HG03469 (cell line): ENCODE data around the gene LRP1-AS.

ENCODE experiments used
- ATAC-seq: cut with Tn5 transposase; IDR thresholded peaks from one replicate; pipeline ENCODE4 v1.9.1; 2021; ENCODE audit warnings: mild to moderate bottlenecking, moderate library complexity, moderate number of reproducible peaks; ENCODE audit not compliant: unreplicated experiment

Gene LRP1-AS

DNA sequence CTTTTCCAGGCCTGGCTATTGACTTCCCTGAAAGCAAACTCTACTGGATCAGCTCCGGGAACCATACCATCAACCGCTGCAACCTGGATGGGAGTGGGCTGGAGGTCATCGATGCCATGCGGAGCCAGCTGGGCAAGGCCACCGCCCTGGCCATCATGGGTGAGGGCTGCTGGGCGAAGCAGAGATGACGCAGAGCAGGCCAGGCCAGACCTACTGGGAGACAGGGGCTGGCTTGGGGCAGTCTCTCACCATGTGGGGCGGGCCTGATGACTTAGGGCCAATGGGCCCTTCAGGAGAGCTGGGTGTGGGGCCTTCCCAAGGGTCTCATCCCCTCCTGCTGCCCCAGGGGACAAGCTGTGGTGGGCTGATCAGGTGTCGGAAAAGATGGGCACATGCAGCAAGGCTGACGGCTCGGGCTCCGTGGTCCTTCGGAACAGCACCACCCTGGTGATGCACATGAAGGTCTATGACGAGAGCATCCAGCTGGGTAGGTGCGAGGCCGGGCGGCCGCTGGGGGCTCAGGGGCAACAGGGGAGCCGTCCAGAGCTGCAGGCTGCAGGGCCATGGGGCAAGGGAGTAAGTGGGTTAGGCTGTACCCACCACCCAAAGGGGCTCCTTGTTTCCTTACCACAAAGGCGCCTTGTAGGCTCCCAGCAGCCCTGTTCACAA is 33.0 kb upstream of the LRP1-AS start:
- ATAC-seq = no peak

DNA sequence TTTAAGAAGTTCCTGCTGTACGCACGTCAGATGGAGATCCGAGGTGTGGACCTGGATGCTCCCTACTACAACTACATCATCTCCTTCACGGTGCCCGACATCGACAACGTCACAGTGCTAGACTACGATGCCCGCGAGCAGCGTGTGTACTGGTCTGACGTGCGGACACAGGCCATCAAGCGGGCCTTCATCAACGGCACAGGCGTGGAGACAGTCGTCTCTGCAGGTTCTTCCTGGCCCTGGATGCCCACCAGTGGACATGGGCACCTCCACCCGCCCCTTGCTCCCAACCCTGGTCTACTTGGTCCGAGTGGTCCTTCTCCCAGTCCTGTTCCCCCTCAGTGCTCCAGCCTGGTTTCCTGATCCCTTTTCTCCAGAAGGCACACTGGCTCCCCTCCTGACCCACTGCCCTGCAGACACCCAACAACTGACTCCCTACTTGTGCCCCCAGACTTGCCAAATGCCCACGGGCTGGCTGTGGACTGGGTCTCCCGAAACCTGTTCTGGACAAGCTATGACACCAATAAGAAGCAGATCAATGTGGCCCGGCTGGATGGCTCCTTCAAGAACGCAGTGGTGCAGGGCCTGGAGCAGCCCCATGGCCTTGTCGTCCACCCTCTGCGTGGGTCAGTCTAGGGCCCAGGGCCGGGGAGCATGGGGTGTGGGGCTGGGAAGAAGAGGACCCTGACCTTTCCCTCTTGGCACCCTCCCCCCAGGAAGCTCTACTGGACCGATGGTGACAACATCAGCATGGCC is 32.1 kb upstream of the LRP1-AS start:
- no peak for ATAC-seq

DNA sequence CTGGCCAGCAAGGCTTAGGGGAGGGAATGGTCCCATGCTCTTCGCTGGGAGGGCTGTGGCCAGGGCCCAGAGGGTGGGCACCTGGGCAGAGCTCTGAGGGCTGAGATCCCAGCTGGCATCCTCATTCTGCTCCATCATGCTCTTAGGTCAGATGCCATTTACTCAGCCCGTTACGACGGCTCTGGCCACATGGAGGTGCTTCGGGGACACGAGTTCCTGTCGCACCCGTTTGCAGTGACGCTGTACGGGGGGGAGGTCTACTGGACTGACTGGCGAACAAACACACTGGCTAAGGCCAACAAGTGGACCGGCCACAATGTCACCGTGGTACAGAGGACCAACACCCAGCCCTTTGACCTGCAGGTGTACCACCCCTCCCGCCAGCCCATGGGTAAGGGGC is 30.8 kb upstream of the LRP1-AS start:
- ATAC-seq = no peak

DNA sequence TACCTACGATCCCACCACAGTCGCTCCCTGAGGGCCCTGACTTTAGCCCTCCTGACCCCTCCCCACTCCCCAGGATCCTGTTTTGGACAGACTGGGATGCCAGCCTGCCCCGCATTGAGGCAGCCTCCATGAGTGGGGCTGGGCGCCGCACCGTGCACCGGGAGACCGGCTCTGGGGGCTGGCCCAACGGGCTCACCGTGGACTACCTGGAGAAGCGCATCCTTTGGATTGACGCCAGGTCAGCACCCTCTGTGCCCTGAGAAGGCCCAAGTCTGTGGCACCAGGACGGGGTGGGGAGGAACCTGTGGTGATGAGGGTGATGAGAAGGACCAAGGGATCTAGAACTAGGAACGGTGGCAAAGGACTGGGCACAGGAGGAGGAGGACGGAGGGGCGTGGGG is 29.9 kb upstream of the LRP1-AS start:
- ATAC-seq = no peak

DNA sequence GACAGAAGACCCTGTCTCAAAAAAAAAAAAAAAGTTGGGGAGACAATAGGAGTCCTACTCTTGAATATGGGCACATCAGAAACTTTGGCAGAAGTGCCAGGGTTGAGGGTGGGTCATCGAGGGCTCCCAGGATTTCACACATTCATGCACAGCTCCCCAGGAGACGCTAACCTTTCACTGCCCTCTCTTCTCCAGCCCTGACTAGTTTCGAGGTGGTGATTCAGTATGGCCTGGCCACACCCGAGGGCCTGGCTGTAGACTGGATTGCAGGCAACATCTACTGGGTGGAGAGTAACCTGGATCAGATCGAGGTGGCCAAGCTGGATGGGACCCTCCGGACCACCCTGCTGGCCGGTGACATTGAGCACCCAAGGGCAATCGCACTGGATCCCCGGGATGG is 29.4 kb upstream of the LRP1-AS start:
- ATAC-seq = no peak

DNA sequence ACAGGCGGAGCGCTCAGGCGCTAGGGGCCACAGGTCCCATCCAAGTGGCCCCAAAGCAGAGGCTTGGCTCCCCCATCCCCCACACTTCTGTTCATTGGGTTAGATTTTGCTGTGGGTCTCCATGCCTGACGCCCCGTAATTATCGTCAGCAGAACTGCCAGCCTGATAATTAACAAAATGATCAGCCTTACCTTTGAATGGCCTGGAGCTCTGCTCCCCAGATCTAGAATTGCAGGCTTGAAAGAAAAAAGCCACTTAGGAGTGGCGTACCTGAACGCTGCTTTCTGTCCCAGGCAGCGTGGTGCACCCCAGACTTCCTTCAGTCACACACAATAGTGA is 28.7 kb upstream of the LRP1-AS start:
- ATAC-seq = no peak

DNA sequence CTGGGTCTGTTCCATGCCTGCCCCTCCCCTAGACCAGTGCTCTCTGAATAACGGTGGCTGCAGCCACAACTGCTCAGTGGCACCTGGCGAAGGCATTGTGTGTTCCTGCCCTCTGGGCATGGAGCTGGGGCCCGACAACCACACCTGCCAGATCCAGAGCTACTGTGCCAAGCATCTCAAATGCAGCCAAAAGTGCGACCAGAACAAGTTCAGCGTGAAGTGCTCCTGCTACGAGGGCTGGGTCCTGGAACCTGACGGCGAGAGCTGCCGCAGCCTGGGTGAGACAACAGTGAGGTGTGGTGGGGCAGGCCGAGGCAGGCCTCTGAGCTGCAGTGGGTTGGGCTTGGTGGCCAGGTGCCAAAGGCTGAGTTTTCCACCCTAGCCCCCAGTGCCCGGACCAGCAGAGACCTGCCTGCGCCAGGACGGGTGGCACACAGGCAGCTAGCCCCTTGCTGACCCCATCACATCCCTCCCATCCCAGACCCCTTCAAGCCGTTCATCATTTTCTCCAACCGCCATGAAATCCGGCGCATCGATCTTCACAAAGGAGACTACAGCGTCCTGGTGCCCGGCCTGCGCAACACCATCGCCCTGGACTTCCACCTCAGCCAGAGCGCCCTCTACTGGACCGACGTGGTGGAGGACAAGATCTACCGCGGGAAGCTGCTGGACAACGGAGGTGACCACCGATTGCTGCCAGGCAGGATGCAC is 28.2 kb upstream of the LRP1-AS start:
- ATAC-seq = no peak

DNA sequence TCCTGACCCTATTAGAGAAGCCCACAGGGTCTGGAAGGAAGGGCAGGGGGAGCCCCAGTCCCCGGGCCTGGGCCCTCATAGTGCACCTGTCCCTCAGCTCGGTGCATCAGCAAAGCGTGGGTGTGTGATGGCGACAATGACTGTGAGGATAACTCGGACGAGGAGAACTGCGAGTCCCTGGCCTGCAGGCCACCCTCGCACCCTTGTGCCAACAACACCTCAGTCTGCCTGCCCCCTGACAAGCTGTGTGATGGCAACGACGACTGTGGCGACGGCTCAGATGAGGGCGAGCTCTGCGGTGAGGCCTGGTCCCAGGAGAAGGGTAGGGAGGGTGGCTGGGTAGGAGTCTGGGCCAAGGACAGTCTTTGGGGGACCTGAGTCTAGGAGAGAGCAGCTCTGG is 26.3 kb upstream of the LRP1-AS start:
- ATAC-seq = no peak

DNA sequence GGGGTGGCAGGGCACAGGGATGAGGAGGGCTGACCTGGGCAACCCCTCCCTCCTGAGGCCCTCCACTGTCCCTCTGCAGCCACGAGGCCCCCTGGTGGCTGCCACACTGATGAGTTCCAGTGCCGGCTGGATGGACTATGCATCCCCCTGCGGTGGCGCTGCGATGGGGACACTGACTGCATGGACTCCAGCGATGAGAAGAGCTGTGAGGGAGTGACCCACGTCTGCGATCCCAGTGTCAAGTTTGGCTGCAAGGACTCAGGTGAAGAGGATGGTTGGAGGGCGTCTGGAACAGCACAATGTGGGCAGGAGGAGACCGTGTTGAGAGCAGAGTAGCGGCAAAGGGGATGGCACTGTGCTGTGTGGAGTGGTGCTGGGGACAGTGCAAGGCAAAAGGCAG is 25.7 kb upstream of the LRP1-AS start:
- ATAC-seq = no peak

DNA sequence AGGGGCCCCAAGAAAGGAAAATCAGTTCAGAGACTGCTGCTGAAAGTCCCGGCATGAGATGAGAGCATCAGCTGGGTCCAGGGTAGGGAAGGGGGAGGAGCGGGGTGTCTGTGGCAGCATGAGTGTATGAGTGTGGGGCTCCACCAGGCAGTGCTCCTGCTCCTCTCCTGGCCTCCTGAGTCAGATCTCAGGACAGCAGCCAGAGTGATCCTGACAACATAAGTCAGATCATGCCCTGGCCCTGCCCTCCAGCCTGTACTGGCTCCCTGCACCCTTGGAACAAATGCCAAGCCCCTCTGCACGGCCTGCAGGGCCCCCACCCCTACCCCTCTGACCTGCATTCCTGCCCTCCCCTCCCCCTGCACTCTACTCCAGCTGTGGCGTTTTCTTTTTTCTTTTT is 24.2 kb upstream of the LRP1-AS start:
- ATAC-seq = no peak

DNA sequence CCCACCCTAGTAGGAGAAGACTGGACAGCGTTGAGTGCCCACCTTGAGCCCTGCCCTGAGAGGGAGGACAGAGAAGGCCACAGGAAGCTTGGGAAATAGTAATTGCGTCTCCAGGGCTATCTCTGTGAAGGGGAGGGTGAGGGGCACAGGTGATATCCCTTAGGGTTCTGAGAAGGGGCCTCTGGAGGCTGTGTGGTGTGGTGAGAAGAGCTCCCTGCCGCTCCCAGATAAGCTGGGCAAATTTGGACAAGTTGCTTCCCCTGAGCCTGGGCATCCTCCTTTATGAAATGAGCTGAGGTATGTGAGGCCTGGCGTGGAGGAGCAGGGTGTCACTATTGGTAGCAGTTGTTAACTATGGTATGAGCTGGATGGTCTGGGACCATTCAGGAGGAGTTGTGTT is 23.5 kb upstream of the LRP1-AS start:
- no peak for ATAC-seq

DNA sequence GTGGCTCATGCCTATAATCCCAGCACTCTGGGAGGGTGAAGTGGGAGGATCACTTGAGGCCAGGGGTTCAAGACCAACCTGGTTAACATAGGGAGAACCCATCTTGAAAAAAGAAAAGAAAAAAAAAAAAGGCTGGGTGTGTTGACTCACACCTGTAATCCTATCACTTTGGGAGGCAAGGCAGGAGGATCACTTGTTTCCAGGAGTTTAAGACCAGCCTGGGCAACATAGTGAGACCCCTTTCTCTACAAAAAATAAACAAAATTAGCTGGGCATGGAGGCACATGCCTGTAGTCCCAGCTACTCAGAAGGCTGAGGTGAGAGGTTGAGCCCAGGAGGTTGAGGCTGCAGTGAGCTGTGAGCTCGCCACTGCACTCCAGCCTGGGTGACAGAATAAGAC is 23.0 kb upstream of the LRP1-AS start:
- no peak for ATAC-seq

DNA sequence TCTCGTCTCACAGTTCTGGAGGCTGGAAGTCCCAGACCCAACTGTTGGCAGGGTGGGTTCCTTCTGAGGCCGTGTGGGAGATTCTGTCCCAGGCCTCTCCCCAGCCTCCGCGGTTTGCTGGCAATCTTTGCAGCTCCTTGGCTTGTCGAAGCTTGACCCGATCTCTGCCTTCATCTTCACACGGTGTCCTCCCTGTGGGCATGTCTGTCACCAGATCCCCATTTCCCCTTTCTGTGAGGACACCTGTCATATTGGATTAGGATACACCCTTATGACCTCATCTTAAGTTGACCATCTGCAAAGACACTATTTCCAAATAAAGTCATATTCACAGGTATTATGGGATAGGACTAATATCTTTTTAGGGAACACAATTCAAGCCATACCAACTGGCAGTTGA is 22.6 kb upstream of the LRP1-AS start:
- ATAC-seq = no peak

DNA sequence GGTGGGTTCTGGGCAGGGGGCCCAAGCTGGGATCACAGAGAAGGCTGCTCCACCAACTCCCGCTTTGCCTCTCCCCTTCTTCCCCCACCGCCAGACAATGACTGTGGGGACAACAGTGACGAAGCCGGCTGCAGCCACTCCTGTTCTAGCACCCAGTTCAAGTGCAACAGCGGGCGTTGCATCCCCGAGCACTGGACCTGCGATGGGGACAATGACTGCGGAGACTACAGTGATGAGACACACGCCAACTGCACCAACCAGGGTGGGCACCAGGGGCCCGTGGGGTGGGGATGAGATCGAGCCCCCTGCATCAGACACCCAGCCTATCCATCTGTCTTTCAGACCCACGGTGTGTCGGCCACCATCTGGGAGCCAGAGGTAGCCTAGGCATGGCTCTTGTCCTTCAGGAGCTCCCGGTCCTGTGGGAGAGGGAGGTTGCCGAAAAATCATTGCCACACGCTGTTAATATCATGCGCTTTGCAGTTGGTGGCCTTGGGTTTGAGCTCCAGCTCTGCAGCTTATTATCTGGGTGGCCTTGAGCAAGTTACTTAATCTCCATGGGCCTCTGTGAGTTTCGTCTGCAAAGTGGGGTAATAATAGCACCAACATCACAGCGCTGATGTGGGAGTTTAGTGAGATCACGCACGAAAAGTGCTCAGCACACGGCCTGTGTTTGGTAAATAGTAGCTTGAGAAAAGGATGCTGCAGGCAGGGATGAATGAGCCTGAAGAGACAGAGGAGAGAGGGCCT is 21.8 kb upstream of the LRP1-AS start:
- ATAC-seq = no peak

DNA sequence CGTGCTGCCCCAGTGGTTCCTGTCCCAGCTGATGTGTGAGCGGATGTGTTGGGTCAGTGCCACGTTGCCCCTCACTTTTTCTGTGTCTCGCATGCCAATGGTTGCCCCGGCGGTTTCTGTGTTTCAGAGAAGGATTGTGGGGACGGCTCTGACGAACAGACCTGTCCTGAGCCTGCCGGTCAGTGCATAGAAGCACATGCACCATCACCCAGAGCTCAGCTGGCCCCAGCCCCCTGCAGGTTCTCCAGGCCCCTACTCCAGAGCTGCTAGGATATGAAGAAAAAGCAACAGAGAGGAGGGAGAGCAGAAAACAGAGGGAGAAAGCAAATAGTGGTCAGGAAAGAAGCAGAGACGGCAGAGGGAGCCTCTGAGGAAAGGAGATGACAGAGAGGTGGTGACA is 20.6 kb upstream of the LRP1-AS start:
- no peak for ATAC-seq

DNA sequence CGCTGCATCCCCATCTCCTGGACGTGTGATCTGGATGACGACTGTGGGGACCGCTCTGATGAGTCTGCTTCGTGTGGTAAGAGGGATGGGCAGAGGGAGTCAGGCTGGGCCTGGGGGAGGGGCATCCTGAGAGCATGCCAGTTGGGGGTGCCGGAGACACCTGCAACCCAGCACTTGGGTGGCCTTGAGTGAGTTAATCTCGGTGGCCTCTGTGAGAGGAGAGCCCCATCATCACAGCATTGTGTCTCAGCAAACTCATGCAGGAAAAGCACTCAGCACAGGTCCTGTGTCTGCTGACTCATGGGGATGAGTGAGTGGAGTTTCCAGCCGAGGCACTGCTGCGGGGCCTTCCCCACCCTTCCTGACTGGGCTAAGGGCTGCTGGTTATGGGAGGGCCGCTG is 19.6 kb upstream of the LRP1-AS start:
- ATAC-seq = no peak

DNA sequence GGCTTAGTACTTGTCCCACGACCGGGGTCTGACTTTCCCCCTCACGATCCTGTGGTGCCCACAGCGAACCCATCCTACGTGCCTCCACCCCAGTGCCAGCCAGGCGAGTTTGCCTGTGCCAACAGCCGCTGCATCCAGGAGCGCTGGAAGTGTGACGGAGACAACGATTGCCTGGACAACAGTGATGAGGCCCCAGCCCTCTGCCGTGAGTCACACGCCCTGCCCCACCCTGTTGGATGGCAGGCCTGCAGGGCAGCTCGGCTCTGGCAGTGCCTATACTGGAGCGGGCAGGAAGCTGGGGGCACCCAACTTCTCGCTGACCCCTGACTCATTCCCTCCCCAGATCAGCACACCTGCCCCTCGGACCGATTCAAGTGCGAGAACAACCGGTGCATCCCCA is 18.3 kb upstream of the LRP1-AS start:
- no peak for ATAC-seq

DNA sequence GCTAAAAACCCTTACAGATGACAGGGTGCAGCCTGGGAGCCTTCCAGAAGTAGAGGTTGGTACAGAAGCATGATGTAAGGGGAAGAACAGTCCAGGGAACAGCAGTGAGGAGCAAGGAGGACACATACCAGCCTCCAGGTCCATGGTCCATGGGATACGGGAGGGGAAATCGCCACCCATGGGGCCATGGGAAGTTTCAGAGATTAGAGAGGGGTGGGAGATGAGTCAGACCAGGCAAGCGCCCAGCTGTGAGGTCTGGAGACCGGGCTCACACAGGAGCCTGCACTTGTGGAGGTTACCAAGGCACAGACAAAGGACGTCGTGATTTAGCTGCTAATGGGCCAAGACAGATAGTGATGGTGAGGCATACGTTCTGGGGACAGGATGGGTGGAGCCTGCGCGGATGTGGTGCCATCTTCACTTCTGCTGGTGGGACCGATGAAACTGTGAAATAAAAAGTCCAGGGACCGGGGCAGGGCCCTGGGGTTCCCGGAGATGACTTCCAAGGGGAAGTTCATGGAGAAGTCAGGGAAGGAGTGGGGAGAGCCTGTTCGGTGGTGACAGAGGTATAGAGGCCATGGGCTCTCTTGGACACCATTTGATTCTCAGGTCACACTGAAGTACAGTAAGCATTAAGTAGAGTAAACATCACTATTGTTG is 17.7 kb upstream of the LRP1-AS start:
- no peak for ATAC-seq

DNA sequence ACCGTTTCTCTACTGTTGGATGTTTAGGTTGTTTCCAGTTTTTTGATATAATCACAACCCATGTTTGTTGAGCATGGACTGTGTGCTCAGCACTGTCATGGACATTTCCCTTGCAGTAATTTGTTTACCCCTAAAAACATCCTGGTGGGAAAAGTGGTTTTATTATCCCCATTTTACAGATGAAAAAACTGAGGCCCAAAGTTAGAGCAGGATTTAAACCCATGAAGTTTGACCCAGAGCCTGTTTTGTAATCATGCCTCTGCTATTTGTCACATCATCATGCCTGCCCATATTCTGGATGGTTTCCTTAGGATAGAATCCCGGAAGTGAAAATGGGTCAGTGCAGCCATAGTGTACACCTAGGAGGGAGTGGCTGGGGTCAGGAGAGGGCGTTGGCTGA is 17.0 kb upstream of the LRP1-AS start:
- ATAC-seq = no peak

DNA sequence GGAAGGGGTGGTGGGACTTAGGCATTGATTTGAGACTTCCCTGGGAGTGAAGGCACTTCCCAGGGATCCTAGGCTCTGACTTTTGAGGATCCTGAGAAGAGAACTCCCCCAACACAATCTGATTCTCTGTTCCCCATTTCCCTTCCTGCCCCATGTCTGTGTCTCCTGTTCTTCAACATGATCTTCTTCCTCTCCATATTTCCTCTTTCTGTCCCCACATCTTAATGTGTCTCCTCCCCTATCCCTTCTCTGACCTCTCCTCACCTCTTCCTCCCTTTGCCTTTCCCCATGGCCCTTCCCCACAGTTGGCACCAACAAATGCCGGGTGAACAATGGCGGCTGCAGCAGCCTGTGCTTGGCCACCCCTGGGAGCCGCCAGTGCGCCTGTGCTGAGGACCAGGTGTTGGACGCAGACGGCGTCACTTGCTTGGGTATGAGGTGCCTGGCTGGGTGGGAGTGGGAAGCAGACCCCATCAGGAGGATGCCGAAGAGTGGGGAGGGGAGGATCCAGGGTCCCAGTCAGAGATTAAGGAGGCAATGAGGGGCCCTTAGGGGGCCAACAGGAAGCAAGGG is 15.2 kb upstream of the LRP1-AS start:
- ATAC-seq = no peak

DNA sequence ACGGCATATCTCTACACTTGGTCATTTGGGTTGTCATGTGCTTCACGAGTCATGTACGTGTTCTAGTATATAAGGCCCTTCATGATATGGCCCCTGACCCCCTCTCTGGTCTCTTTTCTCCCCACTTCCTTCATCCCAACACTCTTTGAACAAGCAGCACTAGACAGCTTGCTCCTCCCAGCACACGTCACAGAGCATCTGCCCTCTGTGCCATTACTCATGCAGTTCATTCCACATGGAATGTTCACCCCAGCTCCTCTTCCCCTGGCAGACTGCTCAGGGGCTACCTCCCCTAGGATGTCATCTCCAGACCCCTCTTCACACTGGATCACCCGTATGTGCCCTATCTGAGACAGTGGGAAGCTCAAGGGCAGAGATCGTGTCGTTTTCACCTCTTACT is 14.1 kb upstream of the LRP1-AS start:
- ATAC-seq = no peak
